ENCODE measurements around the gene KRT36. TPM values are rescaled to one million over a fixed set of nuclear protein-coding genes. Genes with fewer than 3 reads are reported as not detected.

The KRT36 gene
- total RNA-seq, 2 donors from 2014 or later, result not detected

GRCh38 chr17:41444186-41444585 is 45.5 kb downstream of the KRT36 start:
- no peaks in the 10 kb centered on the region for H3K36me3 ChIP-seq
- no peak overlapping the region for H3K4me3 ChIP-seq
- H3K4me1 ChIP-seq, result no peaks in the 10 kb centered on the region
- no peak overlapping the region for H3K9ac ChIP-seq (ENCODE audit: low read depth in 2 of 2, low read length in 2 of 2)
- no peak overlapping the region for H3K27ac ChIP-seq
- intact Hi-C loops (cut with DNase I), result no loop called here
- H3K27me3 ChIP-seq, result no peaks in the 10 kb centered on the region
- no peak for TF ChIP-seq CTCF (IDR thresholded peaks at IDR 0.05)
- no peaks in the 10 kb centered on the region for H3K9me3 ChIP-seq
- no peak for DNase-seq

- intact Hi-C loops (cut with DNase I), result no loop called here
- H3K9ac ChIP-seq (ENCODE audit: low read depth in 2 of 2, low read length in 2 of 2), result no peak overlapping the region
- DNase-seq, result no peak
- H3K9me3 ChIP-seq, result no peaks in the 10 kb centered on the region
- no peak overlapping the region for H3K27ac ChIP-seq
- H3K27me3 ChIP-seq, result no peaks in the 10 kb centered on the region
- no peaks in the 10 kb centered on the region for H3K36me3 ChIP-seq
- TF ChIP-seq CTCF (IDR thresholded peaks at IDR 0.05), result no peak
- H3K4me3 ChIP-seq, result no peak overlapping the region
- no peaks in the 10 kb centered on the region for H3K4me1 ChIP-seq
These were observed 47.0 kb downstream of the KRT36 start for GRCh38 chr17:41442739-41443138.

GRCh38 chr17:41440531-41441033 is 49.1 kb downstream of the KRT36 start, which contains the start of gene KRT38:
Gene KRT38, minus strand, starts transcription at chr17:41440983. Its CDS starts 62 bp downstream, at chr17:41440921.
- H3K36me3 ChIP-seq, result no peaks in the 10 kb centered on the region
- H3K27me3 ChIP-seq, result no peaks in the 10 kb centered on the region
- H3K27ac ChIP-seq, result no peak within 1 kb of the TSS
- intact Hi-C loops (cut with DNase I), result no loop called here
- DNase-seq, result no peak
- no peaks in the 10 kb centered on the region for H3K9me3 ChIP-seq
- H3K9ac ChIP-seq (ENCODE audit: low read depth in 2 of 2, low read length in 2 of 2), result no peak within 1 kb of the TSS
- no peaks in the 10 kb centered on the region for H3K4me1 ChIP-seq
- H3K4me3 ChIP-seq, result no peak within 1 kb of the TSS
- TF ChIP-seq CTCF (IDR thresholded peaks at IDR 0.05), result no peak

- intact Hi-C loops (cut with DNase I), result no loop called here
- DNase-seq, result no peak
- Histone ChIP-seq H3K27ac (no peak overlapping the region), H3K27me3 (no peaks in the 10 kb centered on the region), H3K36me3 (no peaks in the 10 kb centered on the region), H3K4me1 (no peaks in the 10 kb centered on the region), H3K9ac (ENCODE audit: low read depth in 2 of 2, low read length in 2 of 2) (no peak overlapping the region), H3K9me3 (no peaks in the 10 kb centered on the region), H3K4me3 (no peak overlapping the region)
- TF ChIP-seq CTCF (IDR thresholded peaks at IDR 0.05), result no peak
These were observed 50.3 kb downstream of the KRT36 start for GRCh38 chr17:41439375-41439774.

- TF ChIP-seq CTCF (IDR thresholded peaks at IDR 0.05), result no peak
- no peaks in the 10 kb centered on the region for H3K36me3 ChIP-seq
- H3K4me1 ChIP-seq, result no peaks in the 10 kb centered on the region
- H3K9me3 ChIP-seq, result no peaks in the 10 kb centered on the region
- no peak overlapping the region for H3K4me3 ChIP-seq
- H3K27me3 ChIP-seq, result no peaks in the 10 kb centered on the region
- H3K9ac ChIP-seq (ENCODE audit: low read depth in 2 of 2, low read length in 2 of 2), result no peak overlapping the region
- H3K27ac ChIP-seq, result no peak overlapping the region
- DNase-seq, result no peak
- intact Hi-C loops (cut with DNase I), result no loop called here
These were observed 51.9 kb downstream of the KRT36 start for GRCh38 chr17:41437769-41438168.
